ENCODE measurements around the gene TMEM38B.
A peak's percentile ranks its signal among the peaks of the same experiment; 100 is the strongest.
"Not testable (repeated sequence)": the region's sequence is repeated elsewhere in the genome, so short reads cannot be mapped to it uniquely, and the experiment has no call there.

TMEM38B gene

DNA sequence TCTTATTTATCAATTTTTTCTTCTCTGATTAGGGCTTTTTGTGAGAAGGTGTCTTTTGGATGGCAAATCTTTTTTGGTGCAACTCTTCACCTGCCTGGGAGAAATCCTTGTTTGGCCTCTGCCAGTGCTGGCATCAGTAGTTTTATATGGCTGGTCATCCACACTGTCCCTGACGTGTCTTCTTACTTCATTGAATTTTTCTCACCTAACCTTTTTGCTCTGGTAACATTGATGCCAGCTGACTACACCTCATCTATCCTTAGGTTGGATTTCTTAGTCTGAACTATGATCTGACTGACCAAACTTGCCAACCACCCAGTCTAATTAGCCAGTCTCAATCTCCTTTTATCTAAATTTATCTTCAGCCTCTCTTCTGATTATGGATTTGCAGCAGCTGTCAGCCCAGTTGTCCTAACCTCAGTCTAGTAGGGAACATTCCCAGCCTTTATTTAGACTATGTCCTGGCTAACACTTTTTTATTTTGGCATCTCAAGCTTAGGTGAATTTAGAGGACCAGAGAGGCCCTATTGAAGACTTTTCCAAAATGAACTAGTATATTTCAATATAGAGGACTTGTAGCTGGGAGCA, 10.6 kb upstream of the TMEM38B start:
- DNase-seq: no peak

DNA sequence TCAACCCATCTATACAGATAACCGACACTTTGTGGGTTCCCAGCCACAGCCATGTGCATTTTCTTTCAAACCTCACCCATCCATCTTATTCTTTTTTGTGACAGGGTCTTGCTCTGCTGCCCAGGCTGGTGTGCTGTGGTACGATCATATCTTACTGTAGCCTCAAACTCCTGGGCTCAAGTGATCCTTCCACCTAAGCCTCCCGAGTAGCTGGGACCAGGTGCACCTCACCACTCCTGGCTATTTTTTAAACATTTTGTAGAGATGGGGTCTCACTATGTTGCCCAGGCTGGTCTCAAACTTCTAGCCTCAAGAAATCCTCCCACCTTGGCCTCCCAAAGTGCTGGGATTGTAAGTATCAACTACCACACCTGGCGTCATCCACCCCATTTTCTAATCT, 7.4 kb upstream of the TMEM38B start:
- no peak for DNase-seq

DNA sequence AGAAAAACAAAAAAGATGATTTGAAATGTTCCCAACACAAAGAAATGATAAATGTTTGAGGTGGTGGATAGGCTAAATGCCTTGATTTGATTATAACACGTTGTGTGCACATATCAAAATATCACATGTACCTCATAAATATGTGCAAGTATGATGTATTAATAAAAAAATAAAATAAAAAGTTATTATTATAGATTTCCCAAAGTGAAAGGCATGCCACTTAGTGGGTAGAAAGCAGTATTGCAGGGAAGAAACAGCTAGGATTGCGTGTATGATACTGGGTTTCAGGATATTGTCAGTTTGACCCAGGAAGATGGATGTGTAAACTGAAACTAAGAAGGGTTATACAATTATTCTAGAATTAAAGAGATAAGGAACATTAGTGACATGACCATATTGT, 3.6 kb upstream of the TMEM38B start:
- no peak for DNase-seq

DNA sequence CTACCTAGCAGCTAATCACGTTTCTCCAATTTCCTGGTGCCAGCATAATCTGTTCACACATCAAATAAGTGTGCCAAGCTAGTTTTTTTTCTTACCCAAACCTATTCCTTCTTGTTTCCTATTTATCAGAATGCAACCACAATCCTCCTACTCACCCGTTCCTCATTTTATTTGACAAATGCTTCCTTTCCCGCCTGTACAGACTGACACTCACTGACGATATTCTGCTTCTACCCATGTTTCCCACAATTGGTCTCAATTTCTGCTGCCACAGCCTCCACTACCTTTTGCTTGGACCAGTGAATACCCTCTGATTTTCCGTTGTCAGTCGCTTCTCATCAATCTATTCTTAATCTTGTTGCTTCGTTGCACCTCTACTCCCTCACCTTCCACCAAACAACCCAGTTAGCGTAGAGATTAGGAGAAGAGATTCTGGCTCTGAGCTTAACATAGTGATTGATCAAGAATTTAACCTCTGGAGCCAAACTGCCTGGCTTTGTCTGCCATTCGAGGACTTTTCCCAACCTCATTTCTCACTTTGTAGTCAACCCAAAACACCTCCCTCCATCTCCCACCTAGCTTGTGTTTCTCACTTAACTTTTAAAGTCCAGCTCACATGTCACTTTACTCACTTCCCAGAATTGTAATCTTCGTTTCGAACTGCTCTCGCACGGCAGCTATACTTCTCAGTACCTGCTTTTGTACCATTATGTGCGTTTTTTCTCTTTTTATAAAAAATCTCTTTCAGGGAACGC, 729 bp upstream of the TMEM38B start:
- no peak for DNase-seq

DNA sequence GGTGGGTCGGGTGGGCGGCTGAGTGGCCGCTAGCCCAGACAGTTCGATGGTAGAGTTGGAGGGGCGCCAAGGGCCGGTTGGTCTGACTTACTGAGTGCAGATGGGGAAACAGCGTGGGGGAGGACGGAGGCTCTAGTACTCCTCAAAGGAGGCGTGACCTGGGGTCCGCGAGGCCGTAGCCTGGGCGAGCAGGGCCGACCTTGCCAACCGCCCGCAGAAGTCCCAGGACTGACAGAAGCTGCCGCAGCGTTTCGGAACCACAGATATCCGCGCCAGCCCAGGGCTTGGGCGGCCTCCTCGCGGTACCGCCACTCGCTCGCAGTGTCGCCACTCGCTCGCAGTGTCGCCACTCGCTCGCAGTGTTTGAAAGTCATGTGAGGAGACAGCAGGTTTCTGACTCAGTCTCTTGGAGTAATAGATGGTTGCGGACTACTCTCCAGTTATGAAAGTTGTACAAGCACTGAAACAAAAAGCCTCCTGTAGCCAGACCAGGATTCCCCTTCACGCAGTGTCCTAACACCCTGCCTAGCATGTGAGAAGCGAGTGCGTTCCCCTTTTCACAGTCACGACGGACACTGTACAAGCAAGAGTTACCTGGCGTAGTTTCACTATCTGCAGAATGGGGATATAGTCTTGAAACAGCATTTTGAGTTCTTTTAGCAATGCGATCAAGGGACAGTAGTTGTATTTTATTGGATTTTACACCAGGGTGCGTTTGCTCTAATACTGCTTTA, 674 bp downstream of the TMEM38B start:
- DNase-seq: peak; percentile 81

DNA sequence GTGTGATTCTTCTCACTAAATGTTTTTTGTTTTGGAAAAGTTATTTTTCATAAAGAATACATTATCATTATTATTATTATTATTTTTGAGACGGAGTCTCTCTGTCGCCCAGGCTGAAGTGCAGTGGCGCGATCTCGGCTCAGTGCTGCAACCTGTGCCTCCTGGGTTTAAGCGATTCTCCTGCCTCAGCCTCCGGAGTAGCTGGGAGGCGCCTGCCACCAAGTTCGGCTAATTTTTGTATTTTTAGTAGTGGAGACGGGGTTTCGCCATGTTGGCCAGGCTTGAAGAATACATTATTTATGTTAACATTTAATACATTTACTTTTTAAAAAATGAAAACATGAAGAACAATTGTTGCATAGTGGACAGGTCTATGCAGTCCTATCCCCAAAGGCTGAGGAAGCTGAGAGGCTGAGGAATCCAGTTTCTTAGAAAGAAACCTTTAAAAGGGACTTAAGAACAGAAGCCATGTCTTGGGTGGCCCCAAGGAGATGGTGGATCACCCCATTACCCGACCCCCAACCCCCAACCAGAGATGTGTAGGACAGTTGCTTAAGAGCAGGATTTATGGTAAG, 2.0 kb downstream of the TMEM38B start:
- no peak for DNase-seq

DNA sequence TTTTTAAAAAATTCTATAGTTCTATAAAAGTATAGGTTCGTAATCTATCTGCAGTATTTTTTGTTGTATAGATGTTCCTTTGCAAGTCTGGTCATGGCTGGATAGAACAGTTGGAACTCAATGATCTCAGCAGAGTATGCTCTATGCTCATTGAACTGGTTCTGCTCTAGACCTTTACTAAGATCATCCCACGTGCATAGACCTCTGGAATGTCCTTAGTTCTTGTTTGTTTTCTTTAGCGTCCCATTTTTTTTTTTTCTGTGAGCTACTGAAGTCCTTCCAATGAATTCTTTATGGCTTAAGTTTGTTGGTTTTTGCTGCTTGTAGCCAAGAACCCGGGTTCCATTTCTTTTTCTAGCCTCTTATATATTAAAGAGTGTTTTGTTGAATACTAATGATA, 3.5 kb downstream of the TMEM38B start:
- no peak for DNase-seq

DNA sequence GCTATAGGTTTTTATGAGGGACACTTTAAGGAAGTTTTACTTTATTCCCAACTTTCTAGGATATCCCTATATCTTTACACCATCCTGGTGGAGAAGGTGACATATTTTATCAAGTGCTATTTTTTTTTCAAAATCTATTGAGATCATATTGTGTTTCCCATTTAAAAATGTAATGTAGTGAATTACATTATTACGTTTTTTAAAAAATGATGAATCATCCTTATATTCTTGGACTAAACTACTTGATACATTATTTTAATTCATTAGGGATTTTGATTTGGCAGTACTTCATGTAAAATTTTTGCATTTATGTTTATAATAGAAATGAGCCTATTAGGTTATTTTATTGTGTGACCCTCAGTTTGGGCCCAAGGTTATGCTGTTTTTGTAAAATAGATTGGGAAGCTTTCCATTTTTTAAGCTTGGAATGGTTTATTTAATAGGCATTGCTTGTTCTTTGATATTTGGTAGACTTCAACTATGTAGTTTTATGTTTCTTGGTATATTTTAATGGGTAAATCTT, 4.1 kb downstream of the TMEM38B start:
- DNase-seq: no peak

DNA sequence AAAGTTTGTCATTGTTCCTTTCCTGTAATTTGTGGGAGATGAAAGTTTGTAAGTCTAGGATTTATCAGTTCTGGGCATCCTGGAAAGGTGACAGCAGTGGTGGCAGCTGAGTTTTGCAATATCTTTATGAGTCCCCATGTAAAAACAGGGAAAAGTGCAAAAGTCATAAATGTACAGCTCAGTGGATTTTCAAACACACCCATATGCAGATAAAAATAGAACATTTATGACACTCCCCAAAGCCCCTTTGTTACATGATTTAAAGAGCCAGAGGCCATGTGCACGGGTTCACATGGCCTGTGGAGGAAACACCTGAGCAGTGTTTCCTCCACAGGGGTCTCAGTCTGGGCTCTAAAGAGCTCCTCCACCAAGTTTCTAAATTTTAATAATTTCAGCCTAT, 6.3 kb downstream of the TMEM38B start:
- no peak for DNase-seq

DNA sequence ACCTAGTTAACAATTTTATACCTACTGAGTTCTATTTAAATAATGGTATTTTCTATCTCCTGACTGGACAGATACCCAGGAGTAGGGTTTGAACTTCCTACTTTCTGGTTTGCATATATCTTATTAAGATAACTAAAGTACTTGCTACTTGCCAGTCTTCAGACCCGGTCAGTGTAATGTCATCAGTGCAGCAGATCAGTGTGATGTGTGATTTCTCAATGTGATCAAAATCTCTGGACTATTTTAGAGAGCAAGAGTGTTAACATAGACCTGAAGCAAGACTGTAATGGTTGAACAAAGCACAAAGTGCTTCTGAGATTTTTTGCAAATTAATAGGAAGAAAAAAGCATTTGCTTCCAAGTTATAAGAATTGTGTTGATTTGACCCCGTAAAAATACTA, 6.8 kb downstream of the TMEM38B start:
- DNase-seq: no peak

DNA sequence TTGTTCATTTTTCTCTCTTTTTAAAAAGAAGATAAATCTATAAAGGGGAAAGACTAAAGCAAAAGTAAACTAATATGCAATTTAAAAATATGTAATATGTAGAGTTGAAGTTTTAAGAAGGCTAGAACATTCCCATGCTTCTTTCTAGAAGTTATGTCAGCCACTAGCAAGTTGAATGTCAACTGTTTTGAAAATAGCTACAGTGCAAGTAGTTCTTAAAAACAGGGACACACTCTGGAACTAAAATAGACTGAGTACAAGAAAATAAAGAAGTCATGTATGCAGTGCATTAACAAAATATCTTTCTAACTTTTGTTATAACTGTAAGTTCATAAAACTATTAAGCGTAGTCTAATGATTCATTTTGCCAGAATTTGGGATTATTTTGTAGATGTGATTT, 7.9 kb downstream of the TMEM38B start:
- no peak for DNase-seq

DNA sequence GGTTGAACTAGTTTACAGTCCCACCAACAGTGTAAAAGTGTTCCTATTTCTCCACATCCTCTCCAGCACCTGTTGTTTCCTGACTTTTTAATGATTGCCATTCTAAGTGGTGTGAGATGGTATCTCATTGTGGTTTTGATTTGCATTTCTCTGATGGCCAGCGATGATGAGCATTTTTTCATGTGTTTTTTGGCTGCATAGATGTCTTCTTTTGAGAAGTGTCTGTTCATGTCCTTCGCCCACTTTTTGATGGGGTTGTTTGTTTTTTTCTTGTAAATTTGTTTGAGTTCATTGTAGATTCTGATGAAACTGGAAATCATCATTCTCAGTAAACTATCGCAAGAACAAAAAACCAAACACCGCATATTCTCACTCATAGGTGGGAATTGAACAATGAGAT, 9.3 kb downstream of the TMEM38B start:
- not testable (repeated sequence) for DNase-seq

DNA sequence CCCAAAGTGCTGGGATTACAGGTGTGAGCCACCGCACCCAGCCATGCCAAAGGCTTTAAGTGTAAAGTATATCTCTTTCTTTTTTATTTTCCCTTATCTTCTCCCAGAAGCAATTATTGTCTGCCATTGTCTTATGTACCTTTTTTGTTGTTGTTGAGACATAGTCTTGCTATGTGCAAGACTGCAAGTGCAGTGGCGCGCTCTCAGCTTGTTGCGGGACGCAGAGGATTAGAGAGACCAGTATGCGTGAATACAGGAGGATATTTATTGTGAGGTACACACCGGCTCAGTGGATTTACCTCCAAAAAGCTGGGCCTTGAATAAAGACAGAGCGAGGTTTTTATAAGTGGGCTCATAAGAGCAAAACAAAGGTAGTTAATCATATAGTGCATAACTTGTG, 11.8 kb downstream of the TMEM38B start:
- DNase-seq: no peak

DNA sequence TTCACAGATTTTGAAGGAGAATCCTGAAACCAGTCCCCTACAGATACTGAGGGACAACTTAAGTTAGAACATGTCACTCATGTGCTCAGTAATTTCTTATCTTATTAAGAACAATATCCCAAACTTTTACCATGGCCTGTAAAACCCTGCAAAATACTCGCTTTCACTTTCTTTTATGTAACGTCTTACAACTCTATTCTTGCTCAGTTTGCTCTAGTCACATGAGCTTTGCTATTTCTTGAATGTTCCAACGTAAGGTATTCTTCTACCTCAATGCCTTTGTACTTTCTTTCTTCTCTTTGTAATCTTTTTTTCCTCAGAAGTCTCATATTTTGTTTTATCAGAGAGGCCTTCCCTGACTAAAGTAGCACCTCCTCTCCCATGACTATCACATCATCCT, 14.1 kb downstream of the TMEM38B start:
- DNase-seq: no peak

DNA sequence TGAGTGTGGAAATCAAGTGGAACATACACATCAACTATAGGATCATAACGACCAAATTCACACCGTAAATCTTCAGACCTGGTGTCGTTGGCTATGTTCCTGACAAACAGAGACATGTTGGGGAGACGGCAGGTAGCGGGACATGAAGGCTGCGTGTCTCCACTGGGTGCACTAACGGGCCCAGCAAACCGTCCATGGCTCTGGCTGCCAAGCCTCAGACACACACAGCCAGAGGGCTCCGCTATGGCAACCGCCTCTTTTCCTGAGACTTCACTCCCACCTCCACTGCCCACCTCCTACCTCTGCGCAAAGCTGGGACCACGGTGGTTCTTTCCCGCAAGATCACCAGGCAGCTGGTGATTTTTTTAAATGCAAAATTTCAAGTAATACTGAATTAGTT, 16.3 kb downstream of the TMEM38B start:
- no peak for DNase-seq

DNA sequence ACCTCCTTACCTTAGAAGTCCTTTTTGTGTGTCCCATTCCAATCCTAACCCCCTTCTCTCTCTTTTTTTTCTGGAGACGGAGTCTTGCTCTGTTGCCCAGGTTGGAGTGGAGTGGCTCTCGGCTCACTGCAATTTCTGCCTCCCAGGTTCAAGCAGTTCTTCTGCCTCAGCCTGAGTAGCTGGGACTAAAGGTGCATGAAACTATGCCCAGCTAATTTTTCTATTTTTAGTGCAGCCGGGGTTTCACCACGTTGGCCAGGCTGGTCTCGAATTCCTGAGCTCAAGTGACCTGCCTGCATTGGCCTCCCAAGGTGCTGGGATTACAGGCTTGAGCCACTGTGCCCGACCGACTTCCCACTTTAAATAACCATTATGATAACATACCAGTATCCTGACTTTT, 17.5 kb downstream of the TMEM38B start:
- no peak for DNase-seq

DNA sequence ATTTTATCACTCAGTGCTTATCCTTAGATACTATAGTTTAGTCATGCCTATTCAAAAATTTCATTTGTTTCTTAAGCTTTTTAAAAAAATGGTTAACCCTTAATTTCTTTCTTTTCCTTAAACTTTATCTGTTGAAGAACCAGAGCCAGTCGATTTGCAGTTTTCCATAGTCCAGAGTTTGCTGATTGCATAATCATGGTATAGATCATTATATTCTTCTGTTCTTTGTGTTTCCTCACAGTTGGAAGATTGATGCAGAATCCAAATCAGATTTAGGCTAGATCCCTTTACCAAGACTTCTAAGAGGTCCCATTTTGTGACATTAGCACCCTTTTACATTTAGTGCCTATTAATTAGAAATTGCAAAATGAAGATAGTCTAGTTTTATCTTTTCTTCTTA, 18.0 kb downstream of the TMEM38B start:
- no peak for DNase-seq

DNA sequence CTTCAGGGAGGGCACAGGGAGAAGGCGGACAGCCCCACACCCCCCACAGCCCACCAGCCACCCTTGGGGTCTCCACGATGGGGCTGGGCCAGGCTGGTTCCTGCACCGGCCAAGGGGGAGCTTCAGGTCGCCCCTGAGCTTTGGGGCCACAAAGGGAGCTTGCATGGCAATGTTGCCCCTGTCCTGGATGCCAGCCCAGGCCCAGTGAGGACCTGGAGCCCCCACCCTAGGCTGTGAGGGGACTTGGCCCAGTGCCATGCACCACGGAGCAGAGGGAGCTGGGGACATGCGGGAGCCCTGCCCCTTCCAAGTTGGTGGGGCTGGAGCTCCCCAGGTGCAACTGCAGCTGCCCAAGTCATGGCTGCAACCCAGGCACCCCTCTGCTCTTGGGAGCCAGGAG, 18.4 kb downstream of the TMEM38B start:
- no peak for DNase-seq

DNA sequence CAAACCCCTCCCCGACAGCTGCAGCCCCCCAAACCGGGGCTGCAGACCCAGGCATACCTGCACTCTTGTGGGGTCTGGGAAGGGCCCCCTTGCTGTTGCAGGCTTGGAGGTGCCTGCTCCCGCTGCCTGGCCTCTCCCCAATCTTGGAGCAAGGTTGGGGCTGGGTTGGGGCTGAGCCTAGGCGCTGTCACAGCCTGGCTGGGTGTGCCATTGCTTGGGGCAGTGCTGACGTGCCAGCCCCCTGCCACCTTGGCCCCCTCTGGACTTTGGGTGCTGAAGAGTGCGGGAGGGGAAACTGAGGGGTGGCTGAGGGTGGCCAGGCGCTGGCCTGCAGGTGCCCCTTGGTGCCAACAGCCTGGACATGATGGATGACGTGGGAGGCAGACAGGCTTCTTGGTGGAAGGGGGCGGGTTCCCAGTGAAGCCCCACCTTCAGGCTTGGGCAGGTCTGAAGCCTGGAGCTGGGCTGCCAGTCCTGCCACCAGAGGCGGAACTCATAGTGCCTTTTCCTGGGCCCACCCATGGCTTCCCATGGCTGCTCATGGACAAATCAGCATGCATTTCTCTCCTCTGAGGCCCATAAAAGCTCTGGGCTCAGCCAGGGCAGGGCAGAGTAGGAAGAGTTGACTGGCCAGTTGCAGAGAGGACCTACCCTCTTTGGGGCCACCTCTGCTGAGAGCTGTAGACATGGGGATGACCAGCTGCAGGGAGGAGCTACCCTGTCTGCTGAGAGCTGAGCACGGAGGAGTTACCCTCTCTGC, 19.1 kb downstream of the TMEM38B start:
- no peak for DNase-seq

DNA sequence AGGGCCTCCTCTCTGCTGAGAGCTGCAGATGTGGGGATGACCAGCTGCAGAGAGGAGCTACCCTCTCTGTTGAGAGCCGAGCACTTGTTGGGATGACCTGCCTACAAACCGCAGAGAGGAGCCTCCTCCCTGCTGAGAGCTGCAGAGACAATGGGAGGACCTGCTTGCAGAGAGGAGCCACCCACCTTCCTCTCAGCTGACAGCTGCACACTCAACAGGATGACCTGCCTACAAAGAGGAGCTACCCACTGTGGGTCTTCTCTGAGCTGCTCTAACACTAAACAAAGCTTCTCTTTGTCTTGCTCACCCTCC, 19.6 kb downstream of the TMEM38B start:
- no peak for DNase-seq

DNA sequence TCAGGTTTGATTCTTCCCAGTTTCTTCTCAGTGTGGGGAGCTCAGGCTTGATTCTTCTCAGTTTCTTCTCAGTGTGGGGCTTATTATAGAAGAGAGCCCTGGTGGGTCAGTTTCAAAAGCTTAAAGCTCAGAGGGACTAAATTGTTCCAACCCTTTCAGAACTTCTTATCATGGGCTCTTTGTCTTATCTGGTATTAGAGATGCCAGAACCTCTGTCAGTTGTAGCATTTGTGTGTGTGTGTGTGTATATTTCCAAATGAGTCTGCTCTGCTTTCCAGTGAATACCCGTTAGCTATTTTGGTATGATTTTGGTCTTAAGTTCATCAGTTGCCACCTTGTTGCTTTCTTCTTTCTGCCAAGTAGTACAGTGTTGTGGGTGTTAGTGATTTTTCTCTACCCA, 21.8 kb downstream of the TMEM38B start:
- no peak for DNase-seq

DNA sequence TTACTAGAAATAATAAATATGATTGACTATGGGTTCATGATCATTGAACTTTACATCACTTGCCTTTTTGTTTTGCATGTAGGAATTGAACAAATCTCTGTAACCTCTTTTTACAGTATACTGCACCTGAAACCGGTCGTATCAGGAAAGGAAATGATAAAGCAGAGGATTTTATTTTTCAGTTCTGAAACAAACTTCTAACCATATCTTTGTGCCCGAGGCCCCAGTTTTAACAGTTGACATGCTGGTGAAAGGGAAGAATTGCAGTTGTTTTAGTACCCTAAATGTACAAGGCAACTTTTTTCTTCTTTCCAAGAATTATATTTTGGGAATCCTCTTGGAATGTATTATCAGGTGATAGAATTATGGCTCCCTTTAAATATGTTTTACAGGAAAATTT, 27.8 kb downstream of the TMEM38B start:
- no peak for DNase-seq

DNA sequence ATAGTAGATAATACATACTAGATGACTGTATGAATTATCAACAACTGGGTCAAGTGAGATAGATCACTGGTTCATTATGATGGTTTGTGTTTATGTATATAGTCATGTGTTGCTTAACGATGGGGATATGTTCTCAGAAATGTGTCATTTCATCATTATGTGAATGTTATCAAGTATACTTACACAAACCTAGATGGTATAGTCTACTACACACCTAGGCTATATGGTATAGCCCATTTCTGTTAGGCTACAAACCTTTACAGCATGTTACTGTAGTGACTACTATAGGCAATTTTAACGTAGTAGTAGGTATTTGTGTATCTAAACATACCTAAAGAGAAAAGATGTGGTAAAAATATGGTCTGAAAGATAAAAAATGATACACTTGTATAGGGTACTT, 31.0 kb downstream of the TMEM38B start:
- DNase-seq: no peak

All from activated effector memory CD4-positive, alpha-beta T cell treated with anti-CD3 and anti-CD28 coated beads, Interleukin-2, amount 50 U/mL, for 16 hours (primary cell).